Urothelium cell line (cell line): ENCODE results near the gene SH3YL1.

Source experiments
- DNase-seq: peaks from one replicate; pipeline ENCODE4 v3.0.0; 2011; ENCODE audit warnings: low spot score, mixed read lengths
- FAIRE-seq: peaks from 2 replicates; lab custom pipeline; 2011; peaks lifted over from hg19 to GRCh38; lab: Jason Lieb, UNC

Gene SH3YL1

DNA sequence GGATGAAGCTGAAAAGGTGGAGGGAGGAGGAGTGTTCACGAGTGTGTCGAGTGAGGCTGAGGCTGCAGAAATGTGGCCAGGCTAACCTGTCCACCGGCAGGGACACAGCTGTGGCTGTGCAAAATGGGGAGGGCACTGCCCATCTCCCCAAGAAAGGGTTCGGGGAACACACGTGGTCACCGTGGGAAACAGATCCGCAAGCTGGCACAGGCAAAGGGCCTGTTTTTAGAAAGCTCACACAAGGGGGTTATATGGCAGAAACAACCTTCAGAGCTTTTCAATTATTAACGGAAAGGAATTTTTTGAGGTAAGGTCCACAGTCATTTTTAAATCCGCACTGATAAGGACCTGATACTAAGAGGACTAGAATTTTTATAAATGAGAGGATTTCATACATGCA, 35.7 kb downstream of the SH3YL1 start:
- DNase-seq: no peak
- FAIRE-seq: no peak

DNA sequence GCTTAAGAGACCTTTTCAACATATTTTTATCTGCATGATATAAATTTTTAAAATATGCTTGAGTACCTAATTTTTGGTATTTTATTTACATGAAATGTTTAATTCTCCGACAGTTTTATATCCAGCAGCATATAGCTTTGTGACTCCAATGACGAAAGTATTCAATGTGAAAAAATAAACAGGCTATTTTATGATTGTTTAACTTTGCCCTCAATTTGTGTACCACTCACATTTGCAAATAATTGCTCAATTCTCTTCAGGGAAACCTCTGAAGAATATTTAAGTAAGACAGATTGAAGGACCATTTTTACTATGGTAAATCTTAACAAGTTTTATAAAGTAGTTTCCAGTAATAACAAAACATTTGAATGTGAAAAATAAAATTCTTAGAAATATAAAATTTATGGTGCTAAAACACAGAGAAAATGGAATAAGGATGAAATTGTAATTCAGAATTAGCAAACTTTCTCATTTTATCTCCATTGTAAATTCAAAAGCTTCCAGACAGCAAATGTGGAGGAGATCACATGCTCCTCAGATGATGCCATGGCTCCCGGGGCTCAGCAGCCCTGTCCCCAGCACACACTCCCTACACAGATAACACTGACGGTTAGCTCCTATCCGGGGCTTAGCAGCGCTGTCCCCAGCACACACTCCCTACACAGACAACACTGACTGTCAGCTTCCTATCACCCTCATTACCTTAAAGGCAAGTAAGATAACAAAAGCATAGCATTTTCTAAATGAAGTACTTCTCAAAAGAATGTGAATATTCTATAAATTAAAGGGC, 39.7 kb downstream of the SH3YL1 start:
- no peak for FAIRE-seq
- DNase-seq: no peak

DNA sequence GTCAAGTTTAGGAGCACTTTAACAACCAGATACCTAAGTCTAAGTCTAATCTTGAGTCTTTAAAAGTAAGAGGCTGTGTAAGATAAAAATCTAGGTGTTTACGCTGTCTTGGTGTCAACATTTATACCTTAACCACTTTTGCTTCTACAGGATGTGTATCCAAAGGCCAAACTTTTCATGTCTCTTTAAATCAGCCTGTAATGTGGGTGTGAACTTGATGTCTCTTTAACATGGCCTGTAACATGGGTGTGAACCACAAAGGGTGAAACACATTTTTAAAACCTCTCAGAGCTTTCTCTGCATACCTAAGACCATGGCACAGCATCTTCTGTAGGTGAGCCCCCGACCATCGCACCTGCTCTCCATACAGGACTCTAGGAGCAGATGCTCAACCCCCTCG, 40.4 kb downstream of the SH3YL1 start:
- no peak for DNase-seq
- FAIRE-seq: no peak

DNA sequence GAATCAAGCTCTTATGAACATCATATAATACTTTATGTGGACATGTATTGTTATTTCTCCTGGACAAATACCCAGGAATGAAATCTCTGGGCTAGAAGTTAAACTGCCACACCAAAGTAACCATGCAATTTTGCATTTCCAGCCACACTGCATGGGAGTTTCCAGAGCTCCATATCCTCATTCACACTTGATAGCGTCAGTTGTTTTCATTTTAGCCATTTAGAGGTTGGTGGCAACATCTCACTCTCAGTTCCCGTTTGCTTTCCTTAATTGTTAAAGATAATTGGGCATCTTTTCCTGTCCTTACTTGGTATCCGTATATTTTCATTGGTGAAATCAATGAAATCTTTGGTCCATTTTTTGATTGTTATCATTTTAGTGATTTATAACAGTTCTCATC, 47.8 kb downstream of the SH3YL1 start:
- DNase-seq: no peak
- FAIRE-seq: no peak

DNA sequence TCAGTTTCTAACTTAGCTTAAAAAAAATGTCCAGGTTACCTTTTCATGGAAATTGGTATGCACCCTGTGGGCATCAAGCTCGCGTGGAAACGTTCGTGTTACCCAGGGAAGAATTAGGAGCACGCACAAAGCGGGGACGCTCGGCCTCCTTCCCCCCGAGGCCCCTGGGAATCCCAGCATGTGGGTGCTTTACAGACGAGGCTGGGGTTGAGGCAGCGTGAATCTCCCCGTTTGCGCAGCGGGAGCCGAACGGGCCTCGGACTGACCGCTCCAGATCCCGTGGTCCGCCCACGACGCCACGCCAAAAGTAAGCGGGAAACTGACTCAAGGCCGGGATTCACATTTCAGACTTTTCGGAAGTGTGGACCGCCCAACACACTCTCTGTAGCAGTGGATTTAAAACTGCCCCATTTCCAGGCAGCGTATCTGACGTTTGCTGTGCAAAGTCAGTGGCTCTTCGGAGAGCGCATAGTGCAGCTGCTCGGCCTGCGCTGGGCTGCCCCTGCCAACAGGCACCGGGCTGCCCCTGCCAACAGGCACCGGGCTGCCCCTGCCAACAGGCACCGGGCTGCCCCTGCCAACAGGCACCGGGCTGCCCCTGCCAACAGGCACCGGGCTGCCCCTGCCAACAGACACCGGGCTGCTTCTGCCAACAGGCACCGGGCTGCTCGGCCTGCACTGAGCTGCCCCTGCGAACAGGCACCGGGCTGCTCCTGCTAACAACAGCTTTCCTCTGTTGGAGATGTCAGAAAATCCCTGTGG, 49.7 kb downstream of the SH3YL1 start:
- FAIRE-seq: no peak

DNA sequence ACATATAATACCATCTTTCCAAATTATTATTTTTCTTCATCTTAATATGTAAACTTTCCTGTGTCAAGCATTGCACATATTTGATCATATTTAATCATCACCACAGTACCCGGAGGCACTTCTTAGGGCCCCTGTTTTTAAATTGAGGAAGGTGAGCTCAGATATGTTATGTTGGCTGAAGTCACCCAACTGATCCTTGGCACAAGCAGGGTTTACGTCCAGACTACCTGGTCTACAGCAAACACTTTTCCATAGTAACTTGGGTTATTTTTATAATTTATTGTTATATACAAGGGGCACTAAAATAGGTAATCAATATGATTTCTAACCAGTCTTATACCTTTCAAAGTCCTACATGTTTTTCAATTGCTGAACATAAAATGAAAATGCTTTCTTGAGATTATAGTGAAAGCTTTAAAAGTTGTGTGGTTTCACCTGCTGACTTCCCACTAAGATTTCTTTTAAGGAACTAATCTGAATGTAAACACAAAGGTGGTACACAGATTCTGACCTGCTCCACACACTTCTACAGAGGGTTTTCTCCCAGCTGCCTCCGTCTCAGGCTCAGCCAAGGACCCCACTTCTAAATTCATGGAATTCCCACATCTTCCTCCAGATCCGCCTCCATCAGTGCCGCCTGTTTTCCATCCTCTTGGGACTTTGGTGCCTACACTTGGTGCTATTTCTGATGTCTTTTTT, 52.2 kb downstream of the SH3YL1 start:
- FAIRE-seq (no peak), DNase-seq (no peak)

More for the DNA sequence above, 49.7 kb downstream of the SH3YL1 start:
- no peak for DNase-seq

DNA sequence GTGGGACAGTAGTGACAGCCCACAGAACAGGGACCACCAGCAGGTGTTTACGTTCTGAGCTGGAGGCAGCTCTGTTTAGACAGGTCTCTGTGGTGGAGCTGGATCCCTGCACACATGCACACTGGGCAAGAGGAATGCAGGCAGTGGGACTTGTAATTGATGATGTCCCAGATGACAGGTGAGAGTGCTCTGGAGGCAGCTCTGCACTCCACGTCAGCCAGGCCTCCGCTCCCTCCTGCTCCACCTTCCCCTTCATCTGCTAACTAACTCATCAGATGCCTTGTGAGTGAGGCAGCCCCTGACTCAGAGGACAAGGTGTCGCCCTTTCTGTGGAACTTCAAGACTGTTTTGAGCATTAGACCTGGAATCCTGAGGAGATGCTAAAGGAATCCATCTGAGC, 53.2 kb downstream of the SH3YL1 start:
- FAIRE-seq (no peak), DNase-seq (no peak)

DNA sequence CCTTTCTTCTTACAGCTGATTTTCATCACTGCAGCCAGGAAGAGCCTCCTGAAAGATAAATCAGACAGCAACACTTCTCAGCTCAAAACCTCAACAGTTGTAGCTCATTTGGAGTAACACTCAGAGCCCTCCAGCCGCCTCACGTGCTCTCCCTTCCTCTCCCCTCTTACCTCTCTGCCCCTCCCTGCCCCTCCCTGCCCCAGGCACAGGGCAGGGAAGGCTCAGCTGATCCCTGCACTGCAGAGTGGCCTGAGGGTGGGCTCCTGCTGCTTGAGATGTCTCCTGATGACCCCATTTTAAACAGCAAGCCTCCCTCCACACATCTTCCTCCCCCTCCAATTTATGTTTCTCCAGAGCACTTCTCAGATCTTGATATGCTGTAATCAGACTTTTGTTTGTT, 54.4 kb downstream of the SH3YL1 start:
- DNase-seq: no peak

DNA sequence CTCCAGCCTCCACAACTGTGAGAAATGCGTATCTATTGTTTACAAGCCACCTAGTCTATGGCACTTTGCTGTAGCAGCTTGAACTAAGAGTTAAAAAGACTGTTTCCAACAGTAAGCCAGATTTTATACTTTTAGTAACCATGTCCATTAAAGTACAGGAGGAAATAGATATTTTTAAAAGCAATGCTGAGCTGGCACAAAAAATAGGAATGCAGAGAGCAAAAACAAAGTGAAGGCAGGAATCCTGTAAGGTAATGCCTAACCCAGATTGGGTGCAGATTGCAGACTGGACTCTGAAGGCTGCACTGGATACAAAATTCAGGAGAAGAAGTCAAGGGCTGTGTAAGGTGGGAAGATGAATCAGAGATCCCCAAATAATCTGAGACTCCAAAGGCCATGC, 55.5 kb downstream of the SH3YL1 start:
- DNase-seq (no peak), FAIRE-seq (no peak)

More for the DNA sequence above, 54.4 kb downstream of the SH3YL1 start:
- no peak for FAIRE-seq

DNA sequence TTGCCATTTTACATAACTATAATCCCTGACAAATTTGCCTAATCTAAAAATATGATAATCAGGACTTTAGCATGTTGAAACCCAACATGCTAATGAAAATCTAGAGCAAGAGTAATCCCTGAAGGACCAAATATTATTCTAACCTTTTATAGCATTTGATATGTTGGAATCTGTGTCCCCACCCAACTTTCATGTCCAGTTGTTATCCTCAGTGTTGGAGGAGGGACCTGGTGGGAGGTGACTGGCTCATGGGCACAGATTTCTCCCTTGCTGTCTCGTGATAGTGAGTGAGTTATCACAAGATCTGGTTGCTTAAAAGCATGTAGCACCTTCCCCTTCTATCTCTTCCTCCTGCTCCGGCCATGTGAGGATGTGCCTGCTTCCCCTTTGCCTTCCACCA, 59.8 kb downstream of the SH3YL1 start:
- no peak for DNase-seq
- no peak for FAIRE-seq

DNA sequence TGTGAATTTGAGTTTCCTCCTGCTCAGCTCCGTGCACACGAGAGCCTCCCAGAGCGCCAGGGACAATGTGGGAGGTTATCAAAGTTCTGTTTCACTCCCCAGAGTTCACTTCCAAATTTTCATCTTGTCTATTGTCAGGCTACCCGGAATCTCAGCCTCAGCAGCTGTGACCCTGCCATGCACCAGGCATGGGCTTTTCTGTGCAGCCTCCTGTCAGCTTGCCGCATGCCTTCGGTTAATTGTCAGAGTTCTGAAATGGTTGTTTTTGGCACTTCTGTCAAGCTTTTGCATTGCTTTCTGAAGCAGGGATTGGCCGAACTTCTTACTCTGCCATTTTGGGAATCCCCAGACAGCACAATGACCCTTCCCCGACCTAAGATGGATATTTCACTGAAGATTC, 60.4 kb downstream of the SH3YL1 start:
- FAIRE-seq (no peak), DNase-seq (no peak)

DNA sequence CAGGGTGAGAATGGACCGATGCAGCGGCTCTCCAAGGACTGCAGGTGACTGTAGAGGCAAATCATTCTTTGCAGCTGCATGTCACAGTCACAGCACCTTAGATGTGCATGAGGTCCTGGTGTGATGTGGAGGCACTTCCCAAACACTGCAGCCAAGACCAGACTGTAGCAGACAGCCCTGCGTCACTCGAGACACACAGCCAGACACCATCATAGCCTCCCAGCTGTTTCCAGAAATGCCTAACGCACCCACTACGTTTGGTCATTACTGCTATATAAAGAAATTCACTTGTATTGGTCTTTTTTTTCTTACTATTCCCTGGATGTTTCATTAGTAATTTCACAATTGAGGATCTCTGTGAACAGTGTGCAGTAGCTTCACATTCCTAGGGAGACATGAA, 60.9 kb downstream of the SH3YL1 start:
- FAIRE-seq (no peak), DNase-seq (no peak)

DNA sequence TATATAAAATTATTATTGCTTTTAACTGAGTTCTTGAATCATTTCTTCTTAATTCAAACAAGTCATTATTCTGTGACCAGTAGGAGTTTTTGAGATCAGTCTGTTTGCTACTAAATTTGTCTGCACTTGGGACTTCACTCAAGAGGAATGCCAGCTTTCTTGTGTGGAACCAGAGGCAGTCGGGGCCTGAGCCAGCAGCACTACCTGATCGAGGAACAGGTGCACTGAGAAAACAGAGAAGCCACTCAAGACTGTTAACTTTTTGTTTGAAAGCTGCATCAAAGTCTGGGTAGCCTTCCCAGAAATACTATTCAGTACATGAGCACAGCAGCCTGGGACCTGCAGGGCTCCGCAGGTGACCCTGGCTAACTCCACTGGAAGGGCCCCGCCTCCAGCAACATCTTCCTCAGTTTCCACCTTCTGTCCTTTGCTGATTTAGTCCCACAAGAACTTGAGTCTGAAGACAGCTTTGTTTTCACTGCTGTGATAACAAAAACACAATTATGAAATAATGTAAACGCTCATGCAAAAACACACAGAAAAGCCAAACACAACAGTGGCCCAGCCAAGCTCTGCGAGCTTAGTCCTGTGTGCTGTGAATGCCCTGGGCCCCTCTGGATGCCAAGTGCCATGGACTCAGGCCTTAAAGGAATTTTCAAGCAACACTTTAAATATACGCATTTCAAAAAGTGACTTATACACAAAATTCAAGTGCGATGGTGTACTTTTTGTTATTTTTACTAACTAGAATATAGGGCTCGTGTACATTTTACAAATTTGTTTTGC, 62.0 kb downstream of the SH3YL1 start:
- FAIRE-seq: no peak
- DNase-seq: no peak

DNA sequence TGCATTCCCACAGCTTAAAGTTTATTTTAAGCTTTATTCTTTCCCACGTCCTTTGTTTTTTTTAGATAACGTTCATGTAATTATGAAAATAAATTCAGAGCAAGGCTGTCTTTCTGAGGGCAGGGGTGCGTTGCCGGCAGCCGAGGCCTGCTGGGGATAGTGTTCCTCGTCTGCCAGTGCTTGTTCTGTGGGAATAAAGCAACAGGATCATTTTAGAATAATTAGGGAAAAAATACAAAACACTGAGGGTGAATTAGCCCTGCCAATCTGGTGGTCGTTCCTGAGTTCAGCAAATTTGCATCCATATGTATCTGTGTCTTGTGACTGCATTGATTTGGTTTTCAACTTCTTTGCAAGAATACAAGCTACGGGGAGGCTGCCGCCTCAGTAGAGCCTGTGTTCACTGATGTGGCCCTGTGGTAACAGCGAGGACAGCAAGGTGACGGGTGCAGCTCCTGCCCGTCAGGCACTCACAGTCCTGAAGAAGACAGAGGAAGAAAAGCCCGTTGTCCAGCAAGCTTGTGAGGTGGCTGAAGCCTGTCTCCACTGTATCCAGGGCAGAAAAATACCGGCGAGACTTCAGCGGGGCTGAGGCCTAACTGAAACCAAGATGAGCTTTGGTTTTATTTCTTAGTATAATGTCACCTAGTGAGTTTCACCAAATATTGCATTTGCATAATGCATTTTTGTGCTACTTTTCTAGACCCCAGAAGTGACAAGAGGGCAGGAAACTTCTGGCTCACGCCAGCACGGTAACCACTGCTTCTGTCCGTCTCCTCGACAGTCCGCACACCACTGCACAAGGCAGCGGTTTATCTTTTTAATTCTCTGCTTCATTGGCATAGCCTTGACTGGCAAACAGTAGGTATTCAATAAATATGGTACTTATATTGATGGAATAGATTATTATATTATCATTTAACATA, 64.5 kb downstream of the SH3YL1 start:
- DNase-seq (no peak), FAIRE-seq (no peak)

DNA sequence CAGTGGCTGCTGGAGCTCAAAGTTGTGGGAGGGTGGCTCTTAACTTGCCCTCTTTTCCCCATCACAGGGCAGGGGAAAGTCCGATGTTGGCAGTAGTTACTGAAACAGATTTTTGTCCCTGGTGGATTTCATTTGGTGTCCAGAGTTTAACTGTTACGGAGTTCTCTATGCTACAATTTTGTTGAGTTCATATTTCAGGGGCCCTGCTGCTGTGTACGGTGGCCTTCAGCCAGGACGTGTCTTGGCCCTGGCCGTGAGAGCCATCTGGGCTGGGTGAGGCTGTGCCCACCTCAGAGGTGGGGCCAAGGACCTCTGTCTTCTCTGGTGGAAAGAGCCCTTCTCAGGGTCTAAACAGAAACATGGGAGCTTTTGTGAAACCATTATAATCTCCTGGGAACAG, 67.4 kb downstream of the SH3YL1 start:
- DNase-seq: no peak
- no peak for FAIRE-seq

DNA sequence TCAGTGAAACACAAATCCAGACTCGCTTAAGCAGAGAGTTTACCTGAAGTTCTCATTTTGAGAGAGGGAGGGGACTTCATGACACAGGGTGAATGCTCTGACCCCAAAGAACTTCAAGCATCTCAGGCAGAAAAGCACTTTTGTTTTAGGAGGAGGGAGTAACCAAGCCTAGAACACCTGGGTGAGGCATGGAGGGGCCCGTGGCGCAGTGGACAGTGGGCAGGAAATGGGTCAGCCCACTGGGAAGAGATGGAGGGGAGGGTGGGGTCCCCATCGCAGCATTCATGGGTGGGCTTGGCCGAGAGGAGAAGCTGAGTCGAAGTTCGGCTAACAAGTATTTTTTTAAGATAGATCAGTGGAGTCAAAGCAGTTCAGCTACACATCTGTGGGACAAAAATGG, 67.9 kb downstream of the SH3YL1 start:
- FAIRE-seq (no peak), DNase-seq (no peak)

DNA sequence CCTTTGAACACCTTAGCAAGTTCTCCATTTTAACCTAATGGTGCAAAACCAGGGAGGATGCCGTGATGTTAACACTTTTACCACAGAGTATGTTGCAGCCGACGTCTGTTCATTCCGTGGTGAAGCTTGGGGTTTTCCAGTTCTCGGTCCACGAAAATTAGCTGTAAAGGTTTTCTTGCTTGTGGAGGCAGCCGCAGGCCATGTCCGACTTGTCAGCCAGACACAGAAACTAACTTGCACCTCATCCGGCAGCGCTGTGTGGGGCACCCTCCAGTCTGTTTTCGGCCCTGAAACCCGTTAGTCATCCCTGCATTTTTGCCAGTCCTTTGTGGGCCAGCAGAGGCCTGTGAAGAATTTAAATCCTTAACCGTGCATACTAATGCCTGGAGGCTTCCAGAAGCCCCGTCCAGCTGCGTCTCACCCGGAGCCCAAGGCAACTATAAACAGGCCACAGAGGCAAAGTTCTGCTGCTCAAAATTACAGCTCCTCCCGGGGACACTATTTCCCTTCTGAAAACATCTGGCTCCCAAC, 70.6 kb downstream of the SH3YL1 start:
- FAIRE-seq: no peak
- DNase-seq: no peak

DNA sequence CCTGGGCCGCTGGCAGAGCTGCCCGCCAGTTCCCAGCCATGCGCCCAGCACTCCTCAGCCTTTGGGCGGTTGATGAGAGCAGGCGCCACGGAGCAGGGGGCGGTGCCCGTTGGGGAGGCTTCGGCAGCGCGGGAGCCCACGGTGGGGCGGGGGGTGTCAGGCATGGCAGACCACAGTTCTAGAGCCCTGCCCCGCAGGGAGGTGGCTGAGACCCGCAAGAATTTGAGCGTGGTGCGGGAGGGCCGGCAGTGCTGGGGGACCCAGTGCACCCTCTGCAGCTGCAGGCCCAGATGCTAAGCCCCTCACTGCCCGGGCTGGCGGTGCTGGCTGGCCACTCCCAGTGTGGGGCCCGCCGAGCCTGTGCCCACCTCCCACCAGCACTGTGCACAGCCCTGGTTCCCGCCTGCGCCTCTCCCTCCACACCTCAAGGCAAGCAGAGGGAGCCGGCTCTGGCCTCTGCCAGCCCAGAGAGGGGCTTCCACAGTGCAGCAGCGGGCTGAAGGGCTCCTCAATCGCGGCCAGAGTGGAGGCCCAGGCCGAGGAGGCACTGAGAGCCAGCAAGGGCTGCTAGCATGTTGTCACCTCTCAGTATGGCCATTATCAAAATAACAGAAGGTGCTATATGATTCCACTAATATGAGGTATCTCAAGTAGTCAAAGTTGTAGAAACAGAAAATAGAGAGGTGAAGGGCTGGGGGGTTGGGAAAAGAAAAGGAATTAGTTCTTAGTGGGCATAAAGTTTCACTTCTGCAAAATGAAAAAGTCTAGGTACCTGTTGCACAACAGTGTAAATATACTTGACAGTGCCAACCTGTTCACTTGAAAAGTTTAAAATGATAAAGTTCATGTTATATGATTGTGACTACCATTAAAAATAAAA, 72.3 kb downstream of the SH3YL1 start:
- no peak for DNase-seq
- FAIRE-seq: no peak

DNA sequence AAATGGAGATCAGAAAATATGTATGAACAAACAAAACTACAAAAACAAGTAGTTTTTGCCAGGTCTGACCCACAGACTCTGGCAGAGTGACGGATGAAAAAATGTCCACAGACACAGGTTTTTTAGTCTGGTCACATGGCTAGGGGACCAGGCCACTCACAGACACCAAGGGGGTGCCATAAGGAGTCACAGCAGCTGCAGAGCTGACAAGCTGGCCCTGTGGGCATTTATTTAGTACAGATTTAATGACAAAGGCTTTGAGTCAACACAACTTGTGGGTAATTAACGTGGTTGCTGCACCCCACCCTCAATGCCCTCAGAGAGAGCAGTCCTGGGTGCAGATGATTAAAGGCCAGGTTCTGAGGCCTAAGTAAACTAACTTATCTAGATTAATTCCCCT, 76.0 kb downstream of the SH3YL1 start:
- DNase-seq (no peak), FAIRE-seq (no peak)
